Measurements from ENCODE around the gene OR10A5.

- TF ChIP-seq CTCF (conservative IDR thresholded peaks at IDR 0.05): no peak
- no peak for TF ChIP-seq ZFX (IDR thresholded peaks at IDR 0.05)
Measured at GRCh38 chr11:6855971-6856541, 10.6 kb downstream of the OR10A5 start.
